K562 (cell line): ENCODE results near the gene GABPB1.

Experiments used
- CAMTA2 ChIP-seq: fragments of 250-450 bp; sonication (Bioruptor Pico); conservative IDR thresholded peaks from 2 replicates; pipeline ENCODE4 v1.5.1; 2022
- CCAR2 ChIP-seq: fragments of 200-400 bp; formaldehyde crosslinking; IDR thresholded peaks from 2 replicates; pipeline ENCODE4 v1.6.1; 2017; ENCODE audit warnings: mild to moderate bottlenecking, low read depth, low read length
- CHD2 ChIP-seq: IDR thresholded peaks from 2 replicates; pipeline ENCODE4 v1.6.1; 2011; ENCODE audit warnings: low read depth, low read length
- FOXK2 ChIP-seq, 2 experiments: fragments of 450-650 bp; IDR thresholded peaks in 1 of 2; conservative IDR thresholded peaks in 1 of 2; 2 replicates each; pipeline ENCODE4 v1.6.1; 2016; ENCODE audit warnings: low read depth in 2 of 2, mild to moderate bottlenecking in 1 of 2
- GABPA ChIP-seq: fragments of 200-800 bp; sonication (Bioruptor generic); conservative IDR thresholded peaks from 2 replicates; pipeline ENCODE4 v1.6.1; 2016; ENCODE audit warnings: low read depth, missing genetic modification characterization, missing compliant biosample characterization
- KLF16 ChIP-seq: IDR thresholded peaks from 2 replicates; pipeline ENCODE4 v1.6.1; 2016; ENCODE audit warnings: antibody characterized with exemption
- NFYB ChIP-seq: IDR thresholded peaks from 2 replicates; pipeline ENCODE4 v1.6.1; 2011; ENCODE audit warnings: mild to moderate bottlenecking, moderate library complexity; ENCODE audit not compliant: insufficient read length; ENCODE audit errors: extremely low read depth
- POLR2AphosphoS5 ChIP-seq: IDR thresholded peaks from 2 replicates; pipeline ENCODE4 v1.6.1; 2011; ENCODE audit warnings: mild to moderate bottlenecking, low read depth, low read length, moderate library complexity; ENCODE audit not compliant: control insufficient read depth, insufficient read depth
- SREBF2 ChIP-seq: sonication (generic); formaldehyde crosslinking; IDR thresholded peaks from 2 replicates; pipeline ENCODE4 v1.4.0; 2020; ENCODE audit warnings: mild to moderate bottlenecking, missing genetic modification reagents
- YY1 ChIP-seq, 3 experiments: IDR thresholded peaks; 2 replicates each; pipeline ENCODE4 v1.6.1; 2011; ENCODE audit warnings: low read length in 2 of 3, mild to moderate bottlenecking in 2 of 3, moderate library complexity in 2 of 3, borderline replicate concordance in 1 of 3, control low read depth in 1 of 3, low read depth in 1 of 3; ENCODE audit not compliant: insufficient read depth in 3 of 3, insufficient replicate concordance in 2 of 3, control insufficient read depth in 1 of 3, insufficient read length in 1 of 3; ENCODE audit errors: extremely low read depth in 1 of 3
- ZNF407 ChIP-seq: fragments of 450-650 bp; IDR thresholded peaks from 2 replicates; pipeline ENCODE4 v1.6.1; 2016; ENCODE audit warnings: low read depth
- TF ChIP-seq, protein P1 (sequence below), 3 experiments: IDR thresholded peaks in 2 of 3; conservative IDR thresholded peaks in 1 of 3; 2 replicates each; pipeline ENCODE4 v1.5.1; 2011 to 2012; ENCODE audit warnings: low read length in 3 of 3, mild to moderate bottlenecking in 3 of 3, control low read depth in 2 of 3, improper control_type of control experiment in 1 of 3, inconsistent platforms in 1 of 3, low read depth in 1 of 3, mixed read lengths in 1 of 3, moderate library complexity in 1 of 3; ENCODE audit not compliant: insufficient read depth in 2 of 3
- TF ChIP-seq, protein P2 (sequence below): fragments of 450-650 bp; IDR thresholded peaks from 2 replicates; pipeline ENCODE4 v1.6.1; 2016; ENCODE audit warnings: mild to moderate bottlenecking, moderate library complexity

- no peak for TF ChIP-seq ZNF407
- TF ChIP-seq YY1 (IDR thresholded peaks at IDR 0.05; ENCODE audit: borderline replicate concordance in 1 of 3, control insufficient read depth in 1 of 3, extremely low read depth in 1 of 3, insufficient read depth in 3 of 3, insufficient read length in 1 of 3, insufficient replicate concordance in 2 of 3, low read depth in 1 of 3, low read length in 2 of 3) = no peak
- no peak for TF ChIP-seq CCAR2
- TF ChIP-seq KLF16 = no peak
- TF ChIP-seq SREBF2 (CRISPR knock-in tag) = no peak
- no peak for TF ChIP-seq NFYB
- TF ChIP-seq, protein P1, sequence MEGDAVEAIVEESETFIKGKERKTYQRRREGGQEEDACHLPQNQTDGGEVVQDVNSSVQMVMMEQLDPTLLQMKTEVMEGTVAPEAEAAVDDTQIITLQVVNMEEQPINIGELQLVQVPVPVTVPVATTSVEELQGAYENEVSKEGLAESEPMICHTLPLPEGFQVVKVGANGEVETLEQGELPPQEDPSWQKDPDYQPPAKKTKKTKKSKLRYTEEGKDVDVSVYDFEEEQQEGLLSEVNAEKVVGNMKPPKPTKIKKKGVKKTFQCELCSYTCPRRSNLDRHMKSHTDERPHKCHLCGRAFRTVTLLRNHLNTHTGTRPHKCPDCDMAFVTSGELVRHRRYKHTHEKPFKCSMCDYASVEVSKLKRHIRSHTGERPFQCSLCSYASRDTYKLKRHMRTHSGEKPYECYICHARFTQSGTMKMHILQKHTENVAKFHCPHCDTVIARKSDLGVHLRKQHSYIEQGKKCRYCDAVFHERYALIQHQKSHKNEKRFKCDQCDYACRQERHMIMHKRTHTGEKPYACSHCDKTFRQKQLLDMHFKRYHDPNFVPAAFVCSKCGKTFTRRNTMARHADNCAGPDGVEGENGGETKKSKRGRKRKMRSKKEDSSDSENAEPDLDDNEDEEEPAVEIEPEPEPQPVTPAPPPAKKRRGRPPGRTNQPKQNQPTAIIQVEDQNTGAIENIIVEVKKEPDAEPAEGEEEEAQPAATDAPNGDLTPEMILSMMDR (IDR thresholded peaks at IDR 0.05 in 2 of 3, conservative IDR thresholded peaks at IDR 0.05 in 1 of 3; ENCODE audit: insufficient read depth in 2 of 3, low read depth in 1 of 3, low read length in 3 of 3) = no peak
- no peak for TF ChIP-seq CHD2
- TF ChIP-seq CAMTA2 (CRISPR knock-in tag) = no peak
- TF ChIP-seq FOXK2 (conservative IDR thresholded peaks at IDR 0.05 in 1 of 2, IDR thresholded peaks at IDR 0.05 in 1 of 2; ENCODE audit: low read depth in 2 of 2) = no peak
- no peak for TF ChIP-seq POLR2AphosphoS5
- TF ChIP-seq, protein P2, sequence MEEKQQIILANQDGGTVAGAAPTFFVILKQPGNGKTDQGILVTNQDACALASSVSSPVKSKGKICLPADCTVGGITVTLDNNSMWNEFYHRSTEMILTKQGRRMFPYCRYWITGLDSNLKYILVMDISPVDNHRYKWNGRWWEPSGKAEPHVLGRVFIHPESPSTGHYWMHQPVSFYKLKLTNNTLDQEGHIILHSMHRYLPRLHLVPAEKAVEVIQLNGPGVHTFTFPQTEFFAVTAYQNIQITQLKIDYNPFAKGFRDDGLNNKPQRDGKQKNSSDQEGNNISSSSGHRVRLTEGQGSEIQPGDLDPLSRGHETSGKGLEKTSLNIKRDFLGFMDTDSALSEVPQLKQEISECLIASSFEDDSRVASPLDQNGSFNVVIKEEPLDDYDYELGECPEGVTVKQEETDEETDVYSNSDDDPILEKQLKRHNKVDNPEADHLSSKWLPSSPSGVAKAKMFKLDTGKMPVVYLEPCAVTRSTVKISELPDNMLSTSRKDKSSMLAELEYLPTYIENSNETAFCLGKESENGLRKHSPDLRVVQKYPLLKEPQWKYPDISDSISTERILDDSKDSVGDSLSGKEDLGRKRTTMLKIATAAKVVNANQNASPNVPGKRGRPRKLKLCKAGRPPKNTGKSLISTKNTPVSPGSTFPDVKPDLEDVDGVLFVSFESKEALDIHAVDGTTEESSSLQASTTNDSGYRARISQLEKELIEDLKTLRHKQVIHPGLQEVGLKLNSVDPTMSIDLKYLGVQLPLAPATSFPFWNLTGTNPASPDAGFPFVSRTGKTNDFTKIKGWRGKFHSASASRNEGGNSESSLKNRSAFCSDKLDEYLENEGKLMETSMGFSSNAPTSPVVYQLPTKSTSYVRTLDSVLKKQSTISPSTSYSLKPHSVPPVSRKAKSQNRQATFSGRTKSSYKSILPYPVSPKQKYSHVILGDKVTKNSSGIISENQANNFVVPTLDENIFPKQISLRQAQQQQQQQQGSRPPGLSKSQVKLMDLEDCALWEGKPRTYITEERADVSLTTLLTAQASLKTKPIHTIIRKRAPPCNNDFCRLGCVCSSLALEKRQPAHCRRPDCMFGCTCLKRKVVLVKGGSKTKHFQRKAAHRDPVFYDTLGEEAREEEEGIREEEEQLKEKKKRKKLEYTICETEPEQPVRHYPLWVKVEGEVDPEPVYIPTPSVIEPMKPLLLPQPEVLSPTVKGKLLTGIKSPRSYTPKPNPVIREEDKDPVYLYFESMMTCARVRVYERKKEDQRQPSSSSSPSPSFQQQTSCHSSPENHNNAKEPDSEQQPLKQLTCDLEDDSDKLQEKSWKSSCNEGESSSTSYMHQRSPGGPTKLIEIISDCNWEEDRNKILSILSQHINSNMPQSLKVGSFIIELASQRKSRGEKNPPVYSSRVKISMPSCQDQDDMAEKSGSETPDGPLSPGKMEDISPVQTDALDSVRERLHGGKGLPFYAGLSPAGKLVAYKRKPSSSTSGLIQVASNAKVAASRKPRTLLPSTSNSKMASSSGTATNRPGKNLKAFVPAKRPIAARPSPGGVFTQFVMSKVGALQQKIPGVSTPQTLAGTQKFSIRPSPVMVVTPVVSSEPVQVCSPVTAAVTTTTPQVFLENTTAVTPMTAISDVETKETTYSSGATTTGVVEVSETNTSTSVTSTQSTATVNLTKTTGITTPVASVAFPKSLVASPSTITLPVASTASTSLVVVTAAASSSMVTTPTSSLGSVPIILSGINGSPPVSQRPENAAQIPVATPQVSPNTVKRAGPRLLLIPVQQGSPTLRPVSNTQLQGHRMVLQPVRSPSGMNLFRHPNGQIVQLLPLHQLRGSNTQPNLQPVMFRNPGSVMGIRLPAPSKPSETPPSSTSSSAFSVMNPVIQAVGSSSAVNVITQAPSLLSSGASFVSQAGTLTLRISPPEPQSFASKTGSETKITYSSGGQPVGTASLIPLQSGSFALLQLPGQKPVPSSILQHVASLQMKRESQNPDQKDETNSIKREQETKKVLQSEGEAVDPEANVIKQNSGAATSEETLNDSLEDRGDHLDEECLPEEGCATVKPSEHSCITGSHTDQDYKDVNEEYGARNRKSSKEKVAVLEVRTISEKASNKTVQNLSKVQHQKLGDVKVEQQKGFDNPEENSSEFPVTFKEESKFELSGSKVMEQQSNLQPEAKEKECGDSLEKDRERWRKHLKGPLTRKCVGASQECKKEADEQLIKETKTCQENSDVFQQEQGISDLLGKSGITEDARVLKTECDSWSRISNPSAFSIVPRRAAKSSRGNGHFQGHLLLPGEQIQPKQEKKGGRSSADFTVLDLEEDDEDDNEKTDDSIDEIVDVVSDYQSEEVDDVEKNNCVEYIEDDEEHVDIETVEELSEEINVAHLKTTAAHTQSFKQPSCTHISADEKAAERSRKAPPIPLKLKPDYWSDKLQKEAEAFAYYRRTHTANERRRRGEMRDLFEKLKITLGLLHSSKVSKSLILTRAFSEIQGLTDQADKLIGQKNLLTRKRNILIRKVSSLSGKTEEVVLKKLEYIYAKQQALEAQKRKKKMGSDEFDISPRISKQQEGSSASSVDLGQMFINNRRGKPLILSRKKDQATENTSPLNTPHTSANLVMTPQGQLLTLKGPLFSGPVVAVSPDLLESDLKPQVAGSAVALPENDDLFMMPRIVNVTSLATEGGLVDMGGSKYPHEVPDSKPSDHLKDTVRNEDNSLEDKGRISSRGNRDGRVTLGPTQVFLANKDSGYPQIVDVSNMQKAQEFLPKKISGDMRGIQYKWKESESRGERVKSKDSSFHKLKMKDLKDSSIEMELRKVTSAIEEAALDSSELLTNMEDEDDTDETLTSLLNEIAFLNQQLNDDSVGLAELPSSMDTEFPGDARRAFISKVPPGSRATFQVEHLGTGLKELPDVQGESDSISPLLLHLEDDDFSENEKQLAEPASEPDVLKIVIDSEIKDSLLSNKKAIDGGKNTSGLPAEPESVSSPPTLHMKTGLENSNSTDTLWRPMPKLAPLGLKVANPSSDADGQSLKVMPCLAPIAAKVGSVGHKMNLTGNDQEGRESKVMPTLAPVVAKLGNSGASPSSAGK = no peak
- TF ChIP-seq GABPA (tag) = no peak
These were observed 24.1 kb downstream of the GABPB1 start for GRCh38 chr15:50330921-50331320.
